ENCODE measurements around the gene ESR1.

GRCh38 chr6:152087701-152088100 lies 280.2 kb downstream of the ESR1 start:
- TF ChIP-seq POLR2A (IDR thresholded peaks at IDR 0.05), result no peak
- no peak for TF ChIP-seq CTCF (IDR thresholded peaks at IDR 0.05)

Measured in right lobe of liver (tissue), 4 donors.